Osteocyte (in vitro differentiated cells): ENCODE data around the gene MVK. TPM values are rescaled to one million over a fixed set of nuclear protein-coding genes. Genes with fewer than 3 reads are reported as not detected.

Source experiments
- DNase-seq: peaks from one replicate; pipeline ENCODE4 v3.0.0; 2021; ENCODE audit warnings: mixed read lengths; ENCODE audit not compliant: unreplicated experiment; ENCODE audit errors: extremely low spot score
- H3K27ac Mint-ChIP-seq: one replicate; pipeline ENCODE4 v1.8.0; 2021; ENCODE audit warnings: mild to moderate bottlenecking, mixed read lengths; ENCODE audit not compliant: unreplicated experiment
- H3K27me3 Mint-ChIP-seq: one replicate; pipeline ENCODE4 v1.8.0; 2021; ENCODE audit warnings: mixed read lengths; ENCODE audit not compliant: unreplicated experiment
- H3K36me3 Mint-ChIP-seq: one replicate; pipeline ENCODE4 v1.8.0; 2021; ENCODE audit warnings: mixed read lengths; ENCODE audit not compliant: unreplicated experiment
- H3K4me1 Mint-ChIP-seq: one replicate; pipeline ENCODE4 v1.8.0; 2021; ENCODE audit warnings: mixed read lengths; ENCODE audit not compliant: unreplicated experiment
- H3K4me3 Mint-ChIP-seq: one replicate; pipeline ENCODE4 v1.8.0; 2021; ENCODE audit warnings: mild to moderate bottlenecking, moderate library complexity, mixed read lengths; ENCODE audit not compliant: unreplicated experiment
- H3K9me3 Mint-ChIP-seq: one replicate; pipeline ENCODE4 v1.8.0; 2021; ENCODE audit warnings: mixed read lengths; ENCODE audit not compliant: unreplicated experiment
- total RNA-seq: library from RNA; stranded (reverse); gene quantifications from 2 replicates; pipeline ENCODE4 v1.2.1, GENCODE V29; 2021
- TF ChIP-seq, protein P1 (sequence below): fragments of 200-600 bp; sonication (generic); IDR thresholded peaks from 2 replicates; pipeline ENCODE4 v1.5.0; 2021; ENCODE audit warnings: antibody characterized with exemption, mild to moderate bottlenecking, moderate library complexity

MVK gene
- total RNA-seq, 1 donor from 2014 or later, result 13.0 TPM

DNA sequence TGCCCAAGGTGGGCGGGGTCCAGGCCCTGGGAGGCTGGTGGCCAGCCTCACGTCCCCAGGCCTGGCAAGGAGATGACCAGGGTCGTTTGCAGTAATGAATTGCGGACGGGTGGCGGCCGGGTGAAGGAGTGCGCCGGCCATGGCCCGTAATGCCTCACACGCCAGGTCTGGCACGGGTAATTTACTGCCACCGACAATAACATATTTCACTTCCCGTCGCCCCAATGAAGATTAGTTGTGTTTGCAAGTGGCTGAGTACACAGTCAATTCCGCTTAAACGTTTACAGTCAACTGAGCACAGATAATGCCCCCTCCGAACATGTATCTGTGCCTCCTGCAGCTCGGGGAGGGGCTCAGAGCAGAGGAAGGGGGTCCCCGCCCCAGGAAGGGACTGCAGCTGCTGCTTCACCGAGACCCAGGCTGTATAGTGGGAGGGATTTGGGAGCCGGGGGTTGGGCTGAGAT lies 48.3 kb downstream of the MVK start:
- H3K36me3 Mint-ChIP-seq, result no peaks in the 10 kb centered on the region
- no peaks in the 10 kb centered on the region for H3K4me1 Mint-ChIP-seq
- H3K4me3 Mint-ChIP-seq, result no peak overlapping the region
- no peak for DNase-seq
- no peak overlapping the region for H3K27ac Mint-ChIP-seq
- no peaks in the 10 kb centered on the region for H3K9me3 Mint-ChIP-seq
- H3K27me3 Mint-ChIP-seq, result peaks cover 27% of the 10 kb centered on the region
- TF ChIP-seq, protein P1, sequence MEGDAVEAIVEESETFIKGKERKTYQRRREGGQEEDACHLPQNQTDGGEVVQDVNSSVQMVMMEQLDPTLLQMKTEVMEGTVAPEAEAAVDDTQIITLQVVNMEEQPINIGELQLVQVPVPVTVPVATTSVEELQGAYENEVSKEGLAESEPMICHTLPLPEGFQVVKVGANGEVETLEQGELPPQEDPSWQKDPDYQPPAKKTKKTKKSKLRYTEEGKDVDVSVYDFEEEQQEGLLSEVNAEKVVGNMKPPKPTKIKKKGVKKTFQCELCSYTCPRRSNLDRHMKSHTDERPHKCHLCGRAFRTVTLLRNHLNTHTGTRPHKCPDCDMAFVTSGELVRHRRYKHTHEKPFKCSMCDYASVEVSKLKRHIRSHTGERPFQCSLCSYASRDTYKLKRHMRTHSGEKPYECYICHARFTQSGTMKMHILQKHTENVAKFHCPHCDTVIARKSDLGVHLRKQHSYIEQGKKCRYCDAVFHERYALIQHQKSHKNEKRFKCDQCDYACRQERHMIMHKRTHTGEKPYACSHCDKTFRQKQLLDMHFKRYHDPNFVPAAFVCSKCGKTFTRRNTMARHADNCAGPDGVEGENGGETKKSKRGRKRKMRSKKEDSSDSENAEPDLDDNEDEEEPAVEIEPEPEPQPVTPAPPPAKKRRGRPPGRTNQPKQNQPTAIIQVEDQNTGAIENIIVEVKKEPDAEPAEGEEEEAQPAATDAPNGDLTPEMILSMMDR, result no peak

DNA sequence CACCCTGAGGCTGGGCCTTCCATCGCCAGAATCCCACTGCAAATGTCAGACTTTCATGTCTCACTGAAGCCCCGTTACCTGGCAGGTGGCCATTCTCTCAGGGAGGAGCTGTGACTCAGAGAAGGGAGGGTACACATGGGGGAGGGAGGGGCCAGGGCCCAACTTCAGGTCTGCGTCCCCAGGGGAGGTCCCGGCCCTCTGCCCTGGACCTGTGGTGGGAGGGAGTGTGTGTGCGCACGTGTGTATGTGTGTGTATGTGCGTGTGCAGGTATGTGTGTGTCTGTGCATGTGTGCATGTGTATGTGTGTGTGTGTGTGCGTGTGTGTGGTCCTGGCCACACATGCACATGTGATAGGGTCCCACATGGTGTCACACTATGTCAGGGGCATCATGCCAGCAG lies 50.9 kb downstream of the MVK start:
- Mint-ChIP-seq H3K9me3 (no peaks in the 10 kb centered on the region), H3K36me3 (no peaks in the 10 kb centered on the region), H3K4me3 (no peak overlapping the region), H3K27me3 (peaks cover 40% of the 10 kb centered on the region), H3K4me1 (no peaks in the 10 kb centered on the region), H3K27ac (no peak overlapping the region)
- no peak for DNase-seq
- TF ChIP-seq, protein P1, result no peak

DNA sequence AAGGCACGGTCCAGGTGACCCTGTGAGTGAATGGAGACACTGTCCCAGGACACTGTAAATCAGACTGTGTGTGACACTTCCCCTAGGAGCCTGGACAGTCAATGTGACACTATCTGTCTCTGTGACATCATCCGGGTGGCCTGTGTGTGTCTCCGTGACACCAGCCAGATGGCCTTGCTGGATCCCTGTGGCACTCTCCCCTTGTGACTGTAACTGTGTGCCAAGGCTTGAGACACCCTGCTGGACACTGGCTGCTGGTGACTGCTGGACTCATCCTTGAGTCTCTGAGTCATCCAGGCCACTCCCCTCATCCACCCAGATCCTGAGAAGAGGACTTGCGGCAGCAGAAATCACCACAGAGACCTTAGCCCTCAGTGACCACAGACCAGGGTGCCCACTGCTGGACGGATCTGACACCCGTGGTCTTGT lies 51.6 kb downstream of the MVK start:
- H3K36me3 Mint-ChIP-seq, result no peaks in the 10 kb centered on the region
- no peaks in the 10 kb centered on the region for H3K4me1 Mint-ChIP-seq
- H3K27ac Mint-ChIP-seq, result no peak overlapping the region
- peaks cover 36% of the 10 kb centered on the region for H3K27me3 Mint-ChIP-seq
- DNase-seq, result no peak
- TF ChIP-seq, protein P1, result no peak
- no peak overlapping the region for H3K4me3 Mint-ChIP-seq
- H3K9me3 Mint-ChIP-seq, result no peaks in the 10 kb centered on the region

DNA sequence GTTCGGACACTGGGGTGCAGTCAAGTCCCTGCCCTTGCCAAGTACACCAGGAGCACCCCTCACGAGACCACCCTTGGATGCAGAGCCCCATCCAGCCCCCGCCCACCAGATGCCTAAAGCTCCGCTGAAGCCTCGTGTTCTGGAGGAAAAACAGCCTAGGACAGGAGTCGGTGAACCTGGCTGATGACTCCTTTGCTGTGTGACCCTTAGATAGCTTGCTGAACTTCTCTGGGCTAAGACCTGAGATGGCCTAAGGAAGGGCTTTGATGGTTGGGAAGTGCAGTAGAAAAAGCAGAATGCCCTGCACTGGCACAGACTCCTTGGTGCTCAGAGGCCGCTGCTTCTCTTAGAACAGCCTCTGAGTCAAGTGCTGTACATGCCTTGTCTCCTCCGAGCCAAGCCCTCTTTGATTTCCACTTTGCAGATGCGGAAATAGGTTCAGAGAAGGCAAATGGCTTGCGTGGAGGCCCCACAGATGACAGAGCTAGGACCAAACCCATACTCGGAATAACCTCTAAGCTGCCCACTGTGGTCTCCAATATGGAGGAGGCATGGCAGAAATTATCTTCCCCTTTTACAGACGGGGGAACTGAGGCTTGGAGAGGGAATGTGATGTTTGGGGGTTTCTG lies 52.3 kb downstream of the MVK start:
- Mint-ChIP-seq H3K4me1 (no peaks in the 10 kb centered on the region), H3K9me3 (no peaks in the 10 kb centered on the region), H3K36me3 (no peaks in the 10 kb centered on the region), H3K27ac (no peak overlapping the region), H3K4me3 (no peak overlapping the region), H3K27me3 (peaks cover 35% of the 10 kb centered on the region)
- TF ChIP-seq, protein P1, result no peak
- DNase-seq, result no peak

DNA sequence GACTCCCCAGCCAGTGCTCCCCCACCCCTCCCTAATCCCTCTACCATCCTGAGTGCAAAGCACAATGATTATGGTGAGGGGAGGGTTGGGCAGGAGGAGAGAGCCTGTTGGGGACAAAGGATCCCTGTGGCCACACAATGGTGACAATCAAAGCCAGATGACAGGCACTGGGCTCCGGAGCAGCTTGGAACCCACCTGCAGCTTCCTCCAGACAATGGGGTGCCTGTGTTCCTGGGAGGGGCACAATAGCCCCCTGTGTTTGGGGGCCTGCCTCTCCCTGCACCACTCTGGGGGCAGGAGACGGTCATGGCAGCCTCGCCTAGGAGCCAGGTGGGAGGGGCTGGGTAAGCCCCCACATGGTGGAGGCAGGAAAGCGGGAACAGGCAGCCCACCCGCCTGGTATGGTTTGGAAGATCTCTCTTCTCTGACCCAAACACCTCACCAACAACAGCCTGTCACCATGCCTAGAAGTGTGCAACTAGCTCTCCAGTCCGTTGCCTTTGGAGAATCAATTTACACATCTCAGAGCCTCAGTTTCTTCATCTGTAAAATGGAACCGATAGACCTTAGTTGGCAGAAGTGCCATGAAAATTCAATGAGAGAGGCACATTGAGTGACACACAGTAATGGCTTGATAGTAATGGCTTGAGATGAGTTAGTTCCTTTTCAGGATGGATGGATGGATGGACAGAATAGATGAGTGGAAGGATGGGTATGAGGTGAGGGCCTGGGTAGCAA lies 53.0 kb downstream of the MVK start:
- Mint-ChIP-seq H3K4me3 (no peak overlapping the region), H3K4me1 (no peaks in the 10 kb centered on the region), H3K36me3 (no peaks in the 10 kb centered on the region), H3K9me3 (no peaks in the 10 kb centered on the region), H3K27me3 (peaks cover 31% of the 10 kb centered on the region), H3K27ac (no peak overlapping the region)
- TF ChIP-seq, protein P1, result no peak
- DNase-seq, result no peak
